GM19463 (cell line): ENCODE data around the gene COL26A1.
"Not testable (repeated sequence)": the region's sequence is repeated elsewhere in the genome, so short reads cannot be mapped to it uniquely, and the experiment has no call there.

ENCODE experiments used
- ATAC-seq: cut with Tn5 transposase; IDR thresholded peaks from one replicate; pipeline ENCODE4 v1.9.1; 2021; ENCODE audit warnings: mild to moderate bottlenecking, moderate library complexity; ENCODE audit not compliant: unreplicated experiment

The COL26A1 gene

DNA sequence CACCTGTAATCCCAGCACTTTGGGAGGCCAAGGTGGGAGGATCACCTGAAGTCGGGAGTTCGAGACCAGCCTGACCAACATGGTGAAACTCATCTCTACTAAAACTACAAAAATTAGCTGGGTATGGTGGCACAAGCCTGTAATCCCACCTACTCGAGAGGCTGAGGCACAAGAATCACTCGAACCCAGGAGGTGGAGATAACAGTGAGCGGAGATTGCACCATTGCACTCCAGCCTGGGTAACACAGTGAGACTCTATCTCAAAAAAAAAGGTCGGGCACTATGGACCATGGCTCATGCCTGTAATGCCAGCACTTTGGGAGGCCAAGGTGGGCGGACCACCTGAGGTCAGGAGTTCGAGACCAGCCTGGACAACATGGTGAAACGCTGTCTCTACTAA is 127.8 kb downstream of the COL26A1 start:
- ATAC-seq = not testable (repeated sequence)

DNA sequence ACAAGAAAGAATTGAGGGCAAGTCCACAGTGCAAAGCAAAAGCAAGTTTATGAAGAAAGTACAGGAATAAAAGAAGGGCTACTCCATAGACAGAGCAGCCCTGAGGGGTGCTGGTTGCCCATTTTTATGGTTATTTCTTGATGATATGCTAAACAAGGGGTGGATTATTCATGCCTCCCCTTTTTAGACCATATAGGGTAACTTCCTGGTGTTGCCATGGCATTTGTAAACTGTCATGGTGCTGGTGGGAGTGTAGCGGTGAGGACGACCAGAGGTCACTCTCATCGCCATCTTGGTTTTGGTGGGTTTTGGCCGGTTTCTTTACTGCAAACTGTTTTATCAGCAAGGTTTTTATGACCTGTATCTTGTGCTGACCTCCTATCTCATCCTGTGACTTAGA is 128.8 kb downstream of the COL26A1 start:
- not testable (repeated sequence) for ATAC-seq

DNA sequence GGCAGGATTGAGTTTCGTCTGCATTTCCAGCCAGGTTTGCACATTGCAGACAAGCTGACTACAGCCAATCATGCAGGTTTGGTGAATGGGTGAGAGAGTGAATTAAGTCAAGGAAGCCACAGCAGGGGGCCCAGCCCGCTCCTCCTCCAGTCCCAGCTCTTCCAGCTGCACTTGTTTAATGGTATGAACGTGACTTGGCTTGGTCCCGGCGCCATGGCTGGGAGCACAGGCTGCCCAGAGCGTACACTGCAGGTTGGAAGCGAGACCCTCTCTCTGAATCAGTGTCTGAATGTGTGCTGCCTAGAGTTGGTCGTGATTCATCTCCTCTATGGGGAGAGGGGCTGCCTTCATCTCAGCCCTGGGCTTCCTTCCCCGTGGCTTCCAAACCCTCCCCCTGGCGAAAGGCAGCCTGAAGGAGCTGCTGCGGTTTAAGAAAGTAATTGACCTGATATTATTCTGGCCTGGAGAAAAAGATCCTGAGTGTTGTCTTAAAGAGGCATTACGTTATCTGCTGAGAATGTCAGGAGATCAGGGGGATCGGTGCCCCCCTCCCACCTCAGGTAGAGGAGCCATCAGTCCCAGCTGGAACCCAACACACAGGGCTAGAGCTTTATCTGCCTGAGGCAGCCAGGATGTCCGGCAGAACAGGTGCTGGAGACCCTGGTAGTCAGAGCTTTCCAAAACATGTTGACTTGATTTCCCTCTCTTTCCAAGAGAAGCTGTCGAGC is 132.1 kb downstream of the COL26A1 start:
- no peak for ATAC-seq

DNA sequence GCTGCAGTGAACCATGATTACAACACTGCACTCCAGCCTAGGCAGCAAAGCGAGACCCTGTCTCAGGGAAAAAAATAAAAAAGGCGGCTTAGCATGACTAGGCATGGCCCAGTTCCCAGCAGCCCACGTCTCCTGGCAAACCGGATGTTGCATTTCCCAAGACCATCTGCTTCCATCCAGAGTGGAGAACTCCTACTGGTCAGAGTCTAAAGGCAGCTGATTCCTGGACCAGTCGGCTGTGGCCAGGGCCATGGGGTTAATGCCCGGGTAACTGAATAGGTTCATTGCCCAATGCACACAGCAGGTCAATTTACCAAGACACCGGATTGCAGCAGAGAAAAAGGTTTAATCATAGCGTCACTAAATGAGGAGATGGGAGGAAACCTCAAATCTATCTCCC is 133.3 kb downstream of the COL26A1 start:
- ATAC-seq = no peak

- ATAC-seq = no peak
These were observed 138.7 kb downstream of the COL26A1 start for GRCh38 chr7:101501351-101501750.

- no peak for ATAC-seq
These were observed 139.9 kb downstream of the COL26A1 start for GRCh38 chr7:101502466-101503098.

DNA sequence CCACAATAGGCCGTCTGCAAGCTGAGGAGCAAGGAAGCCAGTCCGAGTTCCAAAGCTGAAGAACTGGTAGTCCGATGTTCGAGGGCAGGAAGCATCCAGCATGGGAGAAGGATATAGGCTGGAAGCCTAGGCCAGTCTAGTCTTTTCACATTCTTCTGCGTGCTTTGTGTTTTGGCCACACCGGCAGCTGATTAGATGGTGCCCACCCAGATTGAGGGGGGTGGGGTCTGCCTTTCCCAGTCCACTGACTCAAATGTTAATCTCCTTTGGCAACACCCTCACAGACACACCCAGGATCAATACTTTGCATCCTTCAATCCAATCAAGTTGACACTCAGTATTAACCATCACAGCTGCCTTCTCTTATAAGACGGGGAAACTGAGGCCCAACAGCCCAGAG is 142.8 kb downstream of the COL26A1 start:
- not testable (repeated sequence) for ATAC-seq

DNA sequence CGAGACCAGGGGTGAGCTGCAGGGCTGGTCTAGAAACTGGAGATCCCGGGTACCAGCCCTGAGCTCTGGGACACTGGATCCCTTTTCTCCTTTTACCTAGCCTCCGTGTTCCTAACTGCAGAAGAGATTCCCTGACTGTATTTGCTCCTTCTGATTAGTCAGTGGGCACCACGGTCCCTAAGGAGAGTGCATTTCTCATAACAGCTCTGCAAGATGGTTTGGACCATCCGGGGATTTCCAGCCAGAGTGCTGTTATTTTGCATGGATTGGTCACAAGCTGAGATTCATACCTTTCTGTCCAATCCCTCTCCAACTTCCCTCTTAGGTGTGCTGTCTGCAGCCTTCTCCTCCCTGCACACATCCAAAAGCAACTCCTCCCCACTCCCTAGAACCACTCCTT is 143.9 kb downstream of the COL26A1 start:
- ATAC-seq = no peak

DNA sequence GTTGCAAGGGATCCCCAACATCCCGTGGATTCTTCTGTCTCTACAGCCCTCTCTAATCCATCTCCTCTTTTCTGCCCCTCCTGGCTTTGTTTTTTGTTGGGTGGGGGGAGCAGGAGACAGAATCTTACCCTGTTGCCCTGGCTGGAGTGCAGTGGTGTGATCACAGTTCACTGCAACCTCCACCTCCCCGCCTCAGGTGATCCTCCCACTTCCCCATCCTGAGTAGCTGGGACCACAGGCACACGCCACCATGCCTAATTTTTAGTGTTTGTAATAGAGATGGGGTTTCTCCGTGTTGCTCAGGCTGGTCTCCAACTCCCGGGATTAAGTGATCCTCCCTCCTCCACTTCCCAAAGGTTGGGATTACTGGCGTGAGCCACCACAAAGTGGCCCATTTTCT is 144.7 kb downstream of the COL26A1 start:
- ATAC-seq = no peak

- no peak for ATAC-seq
These were observed 145.1 kb downstream of the COL26A1 start for GRCh38 chr7:101507791-101508252.

GRCh38 chr7:101510297-101510696 is 147.6 kb downstream of the COL26A1 start:
- no peak for ATAC-seq

DNA sequence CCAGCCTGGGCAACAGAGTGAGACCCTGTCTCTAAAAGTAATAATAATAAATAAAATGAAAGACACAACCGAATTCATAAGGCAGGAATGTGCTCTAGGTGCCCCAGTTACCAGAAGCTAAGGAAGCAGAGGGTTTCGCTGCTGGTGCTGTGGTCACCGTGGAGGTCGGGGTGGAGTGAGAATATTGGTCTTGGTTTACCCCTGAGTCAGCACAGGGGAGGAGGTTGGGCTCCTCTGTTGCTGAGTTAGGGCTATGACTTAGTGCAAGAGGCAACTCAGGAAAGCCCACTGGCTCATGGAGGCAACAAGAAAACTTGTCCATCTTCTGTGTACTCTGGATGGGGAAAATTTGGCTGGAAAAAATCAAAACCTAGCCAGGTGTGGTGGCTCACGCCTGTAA is 149.3 kb downstream of the COL26A1 start:
- ATAC-seq = no peak

- ATAC-seq = no peak
These were observed 154.2 kb downstream of the COL26A1 start for GRCh38 chr7:101516851-101517250.

- no peak for ATAC-seq
These were observed 154.6 kb downstream of the COL26A1 start for GRCh38 chr7:101517304-101517703.

- no peak for ATAC-seq
These were observed 155.7 kb downstream of the COL26A1 start for GRCh38 chr7:101518336-101518735.

DNA sequence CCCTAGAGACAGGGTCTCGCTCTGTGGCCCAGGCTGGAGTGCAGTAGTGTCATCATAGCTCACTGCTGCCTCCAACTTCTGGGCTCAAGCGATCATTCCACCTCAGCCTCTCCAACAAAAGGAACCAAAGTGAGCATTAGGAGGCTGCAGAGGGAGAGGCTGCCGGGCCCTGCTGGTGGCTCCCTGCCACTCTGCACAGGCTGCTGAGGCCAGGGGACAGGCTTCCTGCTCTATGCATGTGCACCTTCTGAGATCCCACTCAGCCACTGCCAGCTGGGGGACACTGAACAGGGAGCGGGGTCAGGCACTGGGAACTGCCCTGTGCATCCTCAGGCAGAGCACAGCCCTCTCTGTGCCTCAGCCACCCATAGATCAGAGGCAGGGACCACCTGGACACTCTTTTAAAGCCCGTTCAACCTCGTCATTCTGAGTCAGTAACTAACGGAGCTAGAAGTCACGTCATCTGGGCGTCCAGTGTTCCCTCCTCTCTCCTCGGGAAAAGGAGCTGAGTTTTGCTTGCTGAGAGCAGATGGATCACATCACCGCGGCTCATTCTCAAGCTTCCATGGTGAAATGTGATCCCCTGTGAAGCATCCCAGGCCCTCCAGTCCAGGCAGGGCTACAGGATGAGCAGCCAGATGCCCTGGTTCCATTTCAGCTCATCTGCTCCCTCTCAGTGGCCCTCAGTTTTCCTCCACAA is 156.8 kb downstream of the COL26A1 start:
- no peak for ATAC-seq

GRCh38 chr7:101521430-101521925 is 158.8 kb downstream of the COL26A1 start:
- ATAC-seq = no peak

- no peak for ATAC-seq
These were observed 159.3 kb downstream of the COL26A1 start for GRCh38 chr7:101522021-101522420.

- no peak for ATAC-seq
These were observed 165.4 kb downstream of the COL26A1 start for GRCh38 chr7:101527844-101528667.

- ATAC-seq = no peak
These were observed 166.9 kb downstream of the COL26A1 start for GRCh38 chr7:101529560-101529959.
